ENCODE results near the gene RHOA. TPM values are rescaled to one million over a fixed set of nuclear protein-coding genes. Genes with fewer than 3 reads are reported as not detected.

RHOA gene
- total RNA-seq, 1 experiment from 2014 or later = 497 TPM

DNA sequence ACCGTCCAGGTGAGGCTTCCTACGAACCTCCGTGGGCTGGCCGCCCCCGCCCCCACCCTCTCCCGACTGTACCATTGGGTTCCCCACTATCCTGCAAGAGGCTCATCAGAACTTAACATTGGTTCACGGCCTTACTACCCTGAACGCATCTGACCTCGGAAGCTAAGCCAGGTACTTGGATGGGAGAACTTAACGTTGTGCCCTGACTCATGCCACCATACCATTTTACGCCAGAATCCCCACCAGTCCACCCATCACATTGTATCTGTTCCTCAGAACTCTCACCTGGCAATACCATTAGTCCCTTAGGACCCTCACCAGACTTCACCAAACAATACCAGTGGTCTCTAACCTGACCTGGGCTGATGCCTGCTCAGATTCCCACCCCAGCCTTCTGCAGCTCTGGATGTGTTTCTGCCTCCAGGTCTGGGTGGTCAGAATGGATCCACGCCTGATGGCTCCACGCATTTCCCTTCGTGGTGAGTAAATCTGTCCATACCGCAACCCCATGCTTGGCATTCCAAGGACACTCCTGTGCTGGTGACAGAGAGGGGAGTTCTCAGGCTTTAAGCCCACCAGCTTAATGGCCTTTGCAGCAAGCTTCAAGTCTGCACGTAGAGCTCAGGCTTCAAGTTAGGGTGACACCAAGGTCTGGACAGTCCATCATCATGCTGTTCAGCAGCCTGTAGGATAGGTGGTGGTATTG, 1.0 kb upstream of the RHOA start:
- H3K79me2 ChIP-seq (ENCODE audit: insufficient read depth, low read length) = peaks cover 57% of the 10 kb centered on the region
- POLR2A ChIA-PET = interaction anchor here (0.6 to 2.3 kb wide), 3 partner anchors 8 to 814 kb away, joined by 3 to 13 read pairs (median 9); partner anchors contain the start of gene USP4
- no peak for TF ChIP-seq EGR1 (IDR thresholded peaks at IDR 0.05; ENCODE audit: low read depth)
- 0 out of 2 replicates have a peak, but pooled peaks have one; percentile 10 for TF ChIP-seq ZFX (IDR thresholded peaks at IDR 0.05)
- H3K4me3 ChIP-seq (replicated peaks in 1 of 2; ENCODE audit: low read depth in 1 of 2, low read length in 2 of 2) = peak overlapping the region; percentile 94 to 95
- RAD21 ChIA-PET (ENCODE audit: low non-redundant PET in 1 of 2, low total read pairs in 2 of 2, uncharacterized antibody in 2 of 2, unreplicated experiment in 2 of 2) = no interaction called here
- H3K27ac ChIP-seq (ENCODE audit: low read depth, low read length) = peak overlapping the region; percentile 81
- CTCF ChIA-PET = interaction anchor here (0.9 to 1.7 kb wide), 3 partner anchors 8 to 37 kb away, joined by 3 to 4 read pairs (median 3); partner anchors contain the start of gene NICN1
- H2AFZ ChIP-seq (ENCODE audit: low read depth, low read length, poor library complexity, severe bottlenecking) = no peak overlapping the region
- H3K9me2 ChIP-seq (ENCODE audit: insufficient read depth) = no peaks in the 10 kb centered on the region
- H3K9me3 ChIP-seq (ENCODE audit: control insufficient read depth in 1 of 2, insufficient read depth in 1 of 2, low read depth in 1 of 2, low read length in 2 of 2) = no peaks in the 10 kb centered on the region
- peak overlapping the region; percentile 98 for H3K9ac ChIP-seq (ENCODE audit: low read length)
- no peak for ATAC-seq
- H3K4me2 ChIP-seq (ENCODE audit: low read length) = peak overlapping the region; percentile 99
- peaks cover 23% of the 10 kb centered on the region; the same call in 1 of the 2 replicates for H4K20me1 ChIP-seq (ENCODE audit: insufficient read depth)
- no peaks in the 10 kb centered on the region for H3K27me3 ChIP-seq (ENCODE audit: insufficient read depth, low read length)
- intact Hi-C loops (cut with micrococcal nuclease) = loop anchor here (1.0 to 2.0 kb wide), 2 partner anchors 54 to 72 kb away; partner anchors contain the start of genes GPX1 and USP4
- peaks cover 0 to 17% of the 10 kb centered on the region in 2 experiments; a peak in 1 of 4 replicates for H3K36me3 ChIP-seq (ENCODE audit: control insufficient read depth in 1 of 2, insufficient read depth in 2 of 2, low read length in 2 of 2)
- peaks cover 25 to 58% of the 10 kb centered on the region in 2 experiments; a peak in 3 of 4 replicates for H3K4me1 ChIP-seq (ENCODE audit: control insufficient read depth in 1 of 2, insufficient read depth in 2 of 2, low read length in 2 of 2)
- DNase-seq (ENCODE audit: low read depth, low spot score) = no peak
- no TSS peak for BruUV-seq (replicated peaks)

DNA sequence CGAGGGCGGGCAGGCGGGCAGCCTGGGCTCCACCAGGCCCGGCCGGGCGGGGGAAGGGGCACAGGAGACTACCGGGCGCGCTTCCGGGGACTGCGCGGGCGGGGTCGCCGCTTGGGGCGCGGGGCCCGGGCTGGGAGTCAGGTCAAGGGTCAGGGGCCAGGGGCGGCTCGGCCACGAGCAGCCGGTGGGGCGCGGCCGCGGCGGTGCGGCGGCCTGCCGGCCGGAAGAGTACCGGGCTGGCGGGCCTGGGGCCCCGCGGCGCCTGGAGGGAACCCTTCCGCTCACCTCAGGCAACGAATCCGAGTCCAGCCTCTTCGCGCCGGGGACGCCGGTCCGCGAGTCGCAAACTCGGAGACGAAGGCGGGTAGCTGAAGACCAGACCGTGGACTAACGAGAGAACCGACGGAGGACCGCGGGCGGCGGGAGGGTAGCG, 225 bp downstream of the RHOA start:
- ATAC-seq (peak; percentile 24), DNase-seq (ENCODE audit: low read depth, low spot score) (no peak)
- H3K27ac ChIP-seq (ENCODE audit: low read depth, low read length) = peak overlapping the region; percentile 95
- H3K9me2 ChIP-seq (ENCODE audit: insufficient read depth) = no peaks in the 10 kb centered on the region
- peaks cover 69% of the 10 kb centered on the region for H3K79me2 ChIP-seq (ENCODE audit: insufficient read depth, low read length)
- peak overlapping the region; percentile 76 to 95 for H3K4me3 ChIP-seq (replicated peaks in 1 of 2; ENCODE audit: low read depth in 1 of 2, low read length in 2 of 2)
- no peak overlapping the region for H2AFZ ChIP-seq (ENCODE audit: low read depth, low read length, poor library complexity, severe bottlenecking)
- ChIA-PET CTCF (interaction anchor here (1.7 kb wide), 1 partner anchor 38 kb away, joined by 4 read pairs; no protein-coding TSS in a partner anchor), POLR2A (interaction anchor here (0.7 to 2.3 kb wide), 6 partner anchors 9 to 72 kb away, joined by 3 to 13 read pairs (median 6); partner anchors contain the start of genes NICN1 and USP4), RAD21 (ENCODE audit: low non-redundant PET in 1 of 2, low total read pairs in 2 of 2, uncharacterized antibody in 2 of 2, unreplicated experiment in 2 of 2) (no interaction called here)
- H3K9me3 ChIP-seq (ENCODE audit: control insufficient read depth in 1 of 2, insufficient read depth in 1 of 2, low read depth in 1 of 2, low read length in 2 of 2) = no peaks in the 10 kb centered on the region
- peaks cover 0 to 14% of the 10 kb centered on the region in 2 experiments; a peak in 1 of 4 replicates for H3K36me3 ChIP-seq (ENCODE audit: control insufficient read depth in 1 of 2, insufficient read depth in 2 of 2, low read length in 2 of 2)
- H3K4me2 ChIP-seq (ENCODE audit: low read length) = peak overlapping the region; percentile 88
- BruUV-seq (replicated peaks) = no TSS peak
- H3K27me3 ChIP-seq (ENCODE audit: insufficient read depth, low read length) = no peaks in the 10 kb centered on the region
- peak overlapping the region; percentile 98 for H3K9ac ChIP-seq (ENCODE audit: low read length)
- TF ChIP-seq CBX3 (IDR thresholded peaks at IDR 0.05; ENCODE audit: low read depth) (no peak), ZFX (IDR thresholded peaks at IDR 0.05) (peak; percentile 86)
- peaks cover 36 to 58% of the 10 kb centered on the region in 2 experiments; a peak in 3 of 4 replicates for H3K4me1 ChIP-seq (ENCODE audit: control insufficient read depth in 1 of 2, insufficient read depth in 2 of 2, low read length in 2 of 2)
- peaks cover 34% of the 10 kb centered on the region; the same call in 1 of the 2 replicates for H4K20me1 ChIP-seq (ENCODE audit: insufficient read depth)
- intact Hi-C loops (cut with micrococcal nuclease) = no loop called here
